ENCODE results near the gene SUMF1. TPM values are rescaled to one million over a fixed set of nuclear protein-coding genes. Genes with fewer than 3 reads are reported as not detected.

The SUMF1 gene
- total and polyA plus RNA-seq, 2 donors (not counting 1 experiment from before 2014, with no cell fraction given): 10.3 to 21.2 TPM

- H3K27ac Mint-ChIP-seq: no peak overlapping the region
- no peak overlapping the region for H3K4me3 Mint-ChIP-seq
- no peaks in the 10 kb centered on the region for H3K79me2 ChIP-seq (ENCODE audit: control insufficient read depth, insufficient read depth, low read length)
These were observed 70.5 kb downstream of the SUMF1 start for GRCh38 chr3:4396542-4396941.

DNA sequence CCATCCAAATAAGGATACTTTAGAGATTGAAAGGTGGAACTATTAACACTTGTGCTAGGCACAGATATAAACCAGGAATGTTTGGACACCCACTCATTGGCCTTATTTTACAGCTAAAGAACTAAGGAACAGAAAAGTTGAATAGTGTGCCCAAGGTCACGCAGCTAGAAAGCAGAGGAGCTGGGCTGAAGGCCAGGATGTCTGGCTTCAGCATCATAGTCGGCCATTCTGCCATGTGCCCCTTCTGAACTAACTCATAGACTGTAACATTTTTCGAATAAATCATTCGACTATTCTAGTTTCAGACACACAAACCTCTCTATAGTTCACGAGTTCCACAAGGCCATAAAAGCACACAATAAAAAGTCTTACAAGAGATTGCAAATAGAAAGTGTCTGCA lies 71.1 kb downstream of the SUMF1 start:
- Mint-ChIP-seq H3K27ac (no peak overlapping the region), H3K4me3 (no peak overlapping the region), H3K27me3 (no peaks in the 10 kb centered on the region), H3K9me3 (ENCODE audit: insufficient read depth) (no peaks in the 10 kb centered on the region), H3K4me1 (no peaks in the 10 kb centered on the region)
- Histone ChIP-seq H3K79me2 (ENCODE audit: control insufficient read depth, insufficient read depth, low read length) (no peaks in the 10 kb centered on the region), H3K27ac (ENCODE audit: low read length in 2 of 2) (no peak overlapping the region), H3K4me3 (ENCODE audit: control extremely low read depth in 1 of 5, extremely low read depth in 1 of 5, insufficient read depth in 1 of 5, low read depth in 2 of 5, low read length in 4 of 5) (no peak overlapping the region), H3K27me3 (replicated peaks in 1 of 4; ENCODE audit: control extremely low read depth in 1 of 4, control insufficient read depth in 3 of 4, insufficient read depth in 4 of 4, low read length in 3 of 4) (no peaks in the 10 kb centered on the region), H3K9me3 (ENCODE audit: control extremely low read depth in 1 of 3, control insufficient read depth in 2 of 3, insufficient read depth in 1 of 3, low read length in 2 of 3) (peaks cover 1 to 8% (median 5%) of the 10 kb centered on the region in 3 donors), H2AFZ (ENCODE audit: insufficient read depth, low read depth, low read length, poor library complexity, severe bottlenecking) (no peak overlapping the region), H3K4me2 (replicated peaks; ENCODE audit: low read depth, low read length, poor library complexity, severe bottlenecking) (no peak overlapping the region), H3K9ac (ENCODE audit: low read length) (no peak overlapping the region), H3K36me3 (replicated peaks in 1 of 2; ENCODE audit: control extremely low read depth in 1 of 2, control insufficient read depth in 1 of 2, extremely low read depth in 1 of 2, insufficient read depth in 2 of 2, low read length in 1 of 2) (peaks cover 1 to 12% of the 10 kb centered on the region in 2 experiments), H3K4me1 (ENCODE audit: control insufficient read depth in 2 of 2, insufficient read depth in 2 of 2, low read length in 2 of 2) (no peaks in the 10 kb centered on the region), H4K20me1 (ENCODE audit: control insufficient read depth, insufficient read depth, low read length, poor library complexity, severe bottlenecking) (no peaks in the 10 kb centered on the region)
- POLR2A ChIA-PET: no interaction called here
- TF ChIP-seq, protein P1, sequence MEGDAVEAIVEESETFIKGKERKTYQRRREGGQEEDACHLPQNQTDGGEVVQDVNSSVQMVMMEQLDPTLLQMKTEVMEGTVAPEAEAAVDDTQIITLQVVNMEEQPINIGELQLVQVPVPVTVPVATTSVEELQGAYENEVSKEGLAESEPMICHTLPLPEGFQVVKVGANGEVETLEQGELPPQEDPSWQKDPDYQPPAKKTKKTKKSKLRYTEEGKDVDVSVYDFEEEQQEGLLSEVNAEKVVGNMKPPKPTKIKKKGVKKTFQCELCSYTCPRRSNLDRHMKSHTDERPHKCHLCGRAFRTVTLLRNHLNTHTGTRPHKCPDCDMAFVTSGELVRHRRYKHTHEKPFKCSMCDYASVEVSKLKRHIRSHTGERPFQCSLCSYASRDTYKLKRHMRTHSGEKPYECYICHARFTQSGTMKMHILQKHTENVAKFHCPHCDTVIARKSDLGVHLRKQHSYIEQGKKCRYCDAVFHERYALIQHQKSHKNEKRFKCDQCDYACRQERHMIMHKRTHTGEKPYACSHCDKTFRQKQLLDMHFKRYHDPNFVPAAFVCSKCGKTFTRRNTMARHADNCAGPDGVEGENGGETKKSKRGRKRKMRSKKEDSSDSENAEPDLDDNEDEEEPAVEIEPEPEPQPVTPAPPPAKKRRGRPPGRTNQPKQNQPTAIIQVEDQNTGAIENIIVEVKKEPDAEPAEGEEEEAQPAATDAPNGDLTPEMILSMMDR (IDR thresholded peaks at IDR 0.05): no peak
- TF ChIP-seq EZH2 (IDR thresholded peaks at IDR 0.05; ENCODE audit: borderline replicate concordance, insufficient read depth, low read depth, low read length, poor library complexity, severe bottlenecking): no peak
- 96% methylated on average over 5 of the region's 5 CpGs for WGBS (ENCODE audit: insufficient coverage)
- CTCF ChIA-PET: interaction anchor here (0.9 kb wide), 1 partner anchor 237 kb away, joined by 3 read pairs; no protein-coding TSS in a partner anchor
- DNase-seq (no peak), ATAC-seq (ENCODE audit: low read depth) (no peak)
- intact Hi-C loops (cut with micrococcal nuclease): no loop called here

More at GRCh38 chr3:4396542-4396941, 70.5 kb downstream of the SUMF1 start:
- ChIA-PET CTCF (interaction anchor here (0.5 to 0.9 kb wide), 2 partner anchors 46 to 236 kb away, joined by 3 read pairs; no protein-coding TSS in a partner anchor), POLR2A (no interaction called here)
- DNase-seq (no peak), ATAC-seq (ENCODE audit: low read depth) (no peak)
- intact Hi-C loops (cut with micrococcal nuclease): no loop called here
- H3K36me3 ChIP-seq (replicated peaks in 1 of 2; ENCODE audit: control extremely low read depth in 1 of 2, control insufficient read depth in 1 of 2, extremely low read depth in 1 of 2, insufficient read depth in 2 of 2, low read length in 1 of 2): peaks cover 1 to 12% of the 10 kb centered on the region in 2 experiments
- H3K4me1 ChIP-seq (ENCODE audit: control insufficient read depth in 2 of 2, insufficient read depth in 2 of 2, low read length in 2 of 2): no peaks in the 10 kb centered on the region
- H3K27me3 ChIP-seq (replicated peaks in 1 of 4; ENCODE audit: control extremely low read depth in 1 of 4, control insufficient read depth in 3 of 4, insufficient read depth in 4 of 4, low read length in 3 of 4): no peaks in the 10 kb centered on the region
- Mint-ChIP-seq H3K9me3 (ENCODE audit: insufficient read depth) (no peaks in the 10 kb centered on the region), H3K27me3 (no peaks in the 10 kb centered on the region), H3K4me1 (no peaks in the 10 kb centered on the region)
- TF ChIP-seq, protein P1 (IDR thresholded peaks at IDR 0.05): no peak
- TF ChIP-seq EZH2 (IDR thresholded peaks at IDR 0.05; ENCODE audit: borderline replicate concordance, insufficient read depth, low read depth, low read length, poor library complexity, severe bottlenecking): no peak
- H3K4me3 ChIP-seq (ENCODE audit: control extremely low read depth in 1 of 5, extremely low read depth in 1 of 5, insufficient read depth in 1 of 5, low read depth in 2 of 5, low read length in 4 of 5): no peak overlapping the region
- H3K9ac ChIP-seq (ENCODE audit: low read length): no peak overlapping the region
- no CpG with 5 or more reads among the region's 1 CpG for WGBS (ENCODE audit: insufficient coverage)
- H3K27ac ChIP-seq (ENCODE audit: low read length in 2 of 2): no peak overlapping the region
- peaks cover under 1 to 5% (median 1%) of the 10 kb centered on the region in 3 donors for H3K9me3 ChIP-seq (ENCODE audit: control extremely low read depth in 1 of 3, control insufficient read depth in 2 of 3, insufficient read depth in 1 of 3, low read length in 2 of 3)
- H4K20me1 ChIP-seq (ENCODE audit: control insufficient read depth, insufficient read depth, low read length, poor library complexity, severe bottlenecking): no peaks in the 10 kb centered on the region
- H3K4me2 ChIP-seq (replicated peaks; ENCODE audit: low read depth, low read length, poor library complexity, severe bottlenecking): no peak overlapping the region
- H2AFZ ChIP-seq (ENCODE audit: insufficient read depth, low read depth, low read length, poor library complexity, severe bottlenecking): no peak overlapping the region
